ENCODE results near the gene GZMM. TPM values are rescaled to one million over a fixed set of nuclear protein-coding genes. Genes with fewer than 3 reads are reported as not detected.

Gene GZMM
- total and polyA plus RNA-seq, 2 experiments from 2014 or later: 0.29 TPM; not detected in 1

- Histone ChIP-seq H3F3A (replicated peaks; ENCODE audit: low read depth) (peaks cover 20% of the 10 kb centered on the region), H3K9me2 (ENCODE audit: insufficient read depth) (no peaks in the 10 kb centered on the region), H3K27ac (ENCODE audit: low read depth) (no peak overlapping the region), H3K36me3 (ENCODE audit: insufficient read depth) (no peaks in the 10 kb centered on the region; the same call in 1 of the 2 replicates), H3K4me2 (no peak overlapping the region), H3K79me2 (replicated peaks; ENCODE audit: insufficient read depth) (peaks cover 19% of the 10 kb centered on the region), H3K27me3 (ENCODE audit: insufficient read depth) (peaks cover 2% of the 10 kb centered on the region), H3K4me1 (ENCODE audit: insufficient read depth) (peaks cover 2% of the 10 kb centered on the region; the same call in 1 of the 2 replicates), H2AFZ (no peak overlapping the region), H4K20me1 (replicated peaks; ENCODE audit: insufficient read depth) (peaks cover 21% of the 10 kb centered on the region; the same call in 1 of the 2 replicates), H3K4me3 (no peak overlapping the region)
- H3K36me3 Mint-ChIP-seq (ENCODE audit: low read depth): peaks cover 18% of the 10 kb centered on the region
- H3K4me1 Mint-ChIP-seq: peaks cover 5% of the 10 kb centered on the region; the same call in 2 of the 3 replicates
- H3K9me3 Mint-ChIP-seq: no peaks in the 10 kb centered on the region
- no peak overlapping the region; the same call in 1 of the 2 replicates for H3K27ac Mint-ChIP-seq
- peaks cover 25% of the 10 kb centered on the region for H3K27me3 Mint-ChIP-seq (ENCODE audit: insufficient read depth, low read depth, poor library complexity)
- TF ChIP-seq CTCF (conservative IDR thresholded peaks at IDR 0.05; ENCODE audit: low read depth in 2 of 2): no peak
- TF ChIP-seq ETS1 (IDR thresholded peaks at IDR 0.05): no peak
- no peak for TF ChIP-seq ZNF331 (CRISPR knock-in tag; IDR thresholded peaks at IDR 0.05; ENCODE audit: low read depth)
- TF ChIP-seq ZNF114 (CRISPR knock-in tag; IDR thresholded peaks at IDR 0.05): no peak
- no peak for TF ChIP-seq NANOG (IDR thresholded peaks at IDR 0.05; ENCODE audit: borderline replicate concordance)
- TF ChIP-seq STAT1 (IDR thresholded peaks at IDR 0.05; ENCODE audit: unreplicated experiment): no peak
- TF ChIP-seq ZNF462 (CRISPR knock-in tag; IDR thresholded peaks at IDR 0.05): no peak
- TF ChIP-seq EZH2phosphoT487 (IDR thresholded peaks at IDR 0.05; ENCODE audit: unreplicated experiment): no peak
- TF ChIP-seq POLR2AphosphoS5 (IDR thresholded peaks at IDR 0.05; ENCODE audit: low read depth): no peak
- TF ChIP-seq REST (IDR thresholded peaks at IDR 0.05; ENCODE audit: unreplicated experiment): no peak
- no peak for TF ChIP-seq EZH2 (IDR thresholded peaks at IDR 0.05; ENCODE audit: low read depth, unreplicated experiment)
- TF ChIP-seq CREB1 (CRISPR knock-in tag; IDR thresholded peaks at IDR 0.05; ENCODE audit: low read depth): no peak
- TF ChIP-seq JUNB (IDR thresholded peaks at IDR 0.05; ENCODE audit: unreplicated experiment): no peak
- no peak for DNase-seq (ENCODE audit: low spot score)
- ATAC-seq: no peak
- no peak overlapping the region for H3K4me3 Mint-ChIP-seq
Measured at GRCh38 chr19:583198-583967, 39.5 kb downstream of the GZMM start.

Measured in GM23338 (cell line).